ENCODE data around the gene NOP9.

The NOP9 gene

DNA sequence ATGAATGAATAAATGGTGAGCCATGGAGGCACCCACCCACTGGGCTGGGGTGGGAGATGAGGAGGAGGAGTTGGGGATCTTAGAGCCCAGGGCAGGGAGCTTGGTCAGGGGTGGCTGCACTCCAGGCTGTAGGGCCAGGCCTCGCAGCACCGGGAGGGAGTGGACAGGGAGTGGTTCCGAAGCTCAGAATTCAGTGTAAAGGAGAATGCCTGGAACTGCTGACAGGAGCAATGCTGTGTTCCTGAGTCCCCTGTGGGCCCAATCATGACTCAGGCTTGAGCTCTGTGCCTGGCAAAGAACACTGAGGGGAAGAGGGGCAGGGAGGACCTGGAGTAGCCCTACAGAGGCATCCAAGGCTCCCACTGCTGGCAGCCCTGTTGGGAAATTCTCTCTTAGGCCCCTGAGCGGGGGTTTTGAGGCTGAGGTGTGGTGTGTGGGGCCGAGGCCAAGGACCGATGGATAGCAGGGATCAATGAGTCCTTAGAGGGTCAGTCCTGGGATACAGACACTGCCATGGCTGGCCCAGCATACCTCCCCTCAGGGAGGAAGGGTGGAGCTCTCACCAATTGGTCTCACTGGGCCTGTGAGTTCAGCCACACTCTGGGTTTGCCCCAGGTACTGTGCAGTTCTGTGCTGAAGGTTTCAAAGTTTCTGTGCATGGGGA, 18.7 kb upstream of the NOP9 start:
- no peak for DNase-seq (ENCODE audit: low spot score)

DNA sequence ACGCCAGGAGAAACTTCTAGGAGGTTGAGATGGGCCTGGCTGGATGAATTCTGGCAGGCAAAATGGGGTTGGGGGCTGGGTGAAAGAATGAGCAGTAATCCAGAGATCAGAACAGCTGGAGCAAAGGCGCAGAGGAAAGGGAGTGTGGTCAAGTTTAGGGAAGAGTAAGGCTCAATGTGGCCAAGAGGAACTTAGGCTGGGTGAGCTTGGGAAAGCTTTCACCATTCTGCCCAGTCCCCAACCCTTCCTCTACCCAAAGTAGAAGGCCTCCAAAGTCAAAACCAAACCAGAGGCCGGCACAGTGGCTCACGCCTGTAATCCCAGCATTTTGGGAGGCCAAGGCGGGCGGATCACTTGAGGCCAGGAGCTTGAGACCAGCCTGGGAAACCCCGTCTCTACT, 18.0 kb upstream of the NOP9 start:
- no peak for DNase-seq (ENCODE audit: low spot score)

DNA sequence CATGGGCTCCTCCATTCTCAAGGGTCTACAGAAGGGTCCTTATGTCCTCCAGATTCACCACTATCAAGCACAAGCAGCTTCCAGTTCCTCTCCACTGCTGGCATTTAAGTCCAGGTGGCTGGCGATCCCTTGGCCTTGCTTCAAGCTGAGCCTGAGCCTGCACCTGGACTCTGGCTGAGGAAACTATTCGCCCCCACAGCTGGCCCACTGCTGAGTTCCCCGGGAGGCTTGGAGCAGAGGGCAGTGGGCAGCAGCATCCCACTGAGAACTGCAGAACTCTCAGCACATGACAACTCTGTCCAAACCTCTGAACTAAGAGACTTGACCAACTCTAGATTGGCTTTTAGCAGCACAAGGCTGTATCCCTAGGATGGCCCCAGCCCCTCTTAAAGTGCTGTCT, 16.9 kb upstream of the NOP9 start:
- no peak for DNase-seq (ENCODE audit: low spot score)

DNA sequence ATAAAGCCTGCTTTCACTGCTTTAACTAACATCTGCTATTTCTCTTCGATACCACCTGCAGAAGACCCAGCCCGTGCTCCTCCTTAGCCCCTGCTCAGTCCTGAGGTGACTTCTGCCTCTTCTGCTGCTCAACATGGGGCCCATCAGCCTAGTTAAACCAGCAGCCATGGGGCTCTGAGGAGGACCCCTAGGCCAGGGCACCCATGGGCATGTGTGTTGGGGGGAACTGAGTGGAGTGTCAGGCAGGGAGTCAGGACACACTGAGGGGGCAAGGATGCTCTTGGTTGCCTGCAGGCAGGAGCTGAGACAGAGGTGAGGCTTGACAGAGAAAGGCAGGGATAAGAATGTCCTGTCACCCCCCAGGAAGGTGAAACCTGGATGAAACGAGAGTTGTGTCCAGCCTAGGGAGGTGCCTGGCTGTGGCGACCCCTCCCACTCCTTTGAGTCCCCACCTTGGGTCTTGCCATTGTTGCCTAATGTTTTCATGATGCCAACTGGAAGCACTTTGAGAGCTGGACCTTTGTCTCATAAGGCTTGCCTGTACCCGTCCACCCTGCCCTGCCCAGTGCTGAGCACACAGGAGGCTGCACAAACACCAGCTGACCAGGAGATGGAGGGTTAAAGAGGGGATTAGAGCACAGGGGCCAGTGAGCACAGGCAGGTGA, 15.7 kb upstream of the NOP9 start:
- no peak for DNase-seq (ENCODE audit: low spot score)

DNA sequence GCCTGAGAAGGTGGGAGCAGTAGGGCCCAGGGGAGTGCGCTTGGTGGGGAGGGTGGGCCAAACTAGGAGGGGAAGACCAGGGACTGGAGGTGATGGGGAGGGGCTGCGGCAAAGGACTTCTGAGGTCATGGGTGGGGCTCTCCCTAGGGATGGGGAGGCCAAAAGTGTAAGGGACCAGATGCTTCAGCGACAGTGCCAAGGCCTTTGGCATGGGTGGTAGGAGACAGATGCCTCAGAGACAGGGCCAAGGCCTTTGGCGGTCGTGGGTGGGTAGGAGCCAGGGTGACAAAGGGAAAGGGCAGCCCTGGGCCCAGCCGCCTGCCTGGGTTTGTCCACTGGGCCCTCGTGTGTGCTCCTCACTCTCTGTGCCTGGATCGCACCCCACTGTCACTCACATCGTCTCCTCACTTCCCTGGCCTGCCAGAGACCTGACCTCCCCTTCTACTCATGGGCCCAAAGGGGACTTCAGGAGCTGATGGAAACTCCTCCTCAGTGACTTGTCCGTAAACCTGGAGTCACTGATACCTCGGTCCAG, 15.1 kb upstream of the NOP9 start:
- DNase-seq (ENCODE audit: low spot score): no peak

DNA sequence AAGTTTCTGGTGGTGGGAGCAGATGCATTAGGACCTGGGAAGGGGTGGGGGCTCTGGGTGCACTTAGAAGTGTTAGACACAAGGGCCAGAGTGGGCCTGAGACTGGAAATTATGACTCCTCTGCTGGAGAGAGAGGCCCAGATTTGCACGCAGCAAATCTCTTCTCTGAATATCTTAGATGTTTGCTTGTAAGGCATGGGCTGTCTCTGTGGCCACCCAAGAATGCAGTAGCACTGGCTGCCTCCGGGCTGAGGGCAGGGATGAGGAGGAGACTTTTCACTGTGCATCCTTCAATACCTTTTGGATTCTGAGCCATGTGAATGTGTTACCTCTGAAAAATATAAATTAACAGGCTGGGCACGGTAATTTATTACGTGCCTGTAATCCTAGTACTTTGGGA, 14.3 kb upstream of the NOP9 start:
- DNase-seq (ENCODE audit: low spot score): no peak

DNA sequence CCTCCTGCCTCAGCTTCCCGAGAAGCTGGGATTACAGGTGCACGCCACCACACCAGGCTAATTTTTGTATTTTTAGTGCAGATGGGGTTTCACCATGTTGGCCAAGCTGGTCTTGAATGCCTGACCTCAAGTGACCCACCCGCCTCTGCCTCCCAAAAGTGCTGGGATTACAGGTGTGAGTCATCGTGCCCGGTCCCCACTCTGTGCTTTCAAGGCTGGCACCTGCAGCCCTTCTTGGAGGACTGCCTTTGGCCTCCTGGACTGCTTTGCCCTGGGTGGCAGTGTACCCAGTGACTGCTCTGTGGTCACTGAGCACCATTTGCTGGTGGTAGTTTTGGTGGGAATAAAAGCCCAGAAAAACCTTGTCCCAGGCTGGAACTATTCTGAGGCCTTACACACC, 12.7 kb upstream of the NOP9 start:
- DNase-seq (ENCODE audit: low spot score): no peak

DNA sequence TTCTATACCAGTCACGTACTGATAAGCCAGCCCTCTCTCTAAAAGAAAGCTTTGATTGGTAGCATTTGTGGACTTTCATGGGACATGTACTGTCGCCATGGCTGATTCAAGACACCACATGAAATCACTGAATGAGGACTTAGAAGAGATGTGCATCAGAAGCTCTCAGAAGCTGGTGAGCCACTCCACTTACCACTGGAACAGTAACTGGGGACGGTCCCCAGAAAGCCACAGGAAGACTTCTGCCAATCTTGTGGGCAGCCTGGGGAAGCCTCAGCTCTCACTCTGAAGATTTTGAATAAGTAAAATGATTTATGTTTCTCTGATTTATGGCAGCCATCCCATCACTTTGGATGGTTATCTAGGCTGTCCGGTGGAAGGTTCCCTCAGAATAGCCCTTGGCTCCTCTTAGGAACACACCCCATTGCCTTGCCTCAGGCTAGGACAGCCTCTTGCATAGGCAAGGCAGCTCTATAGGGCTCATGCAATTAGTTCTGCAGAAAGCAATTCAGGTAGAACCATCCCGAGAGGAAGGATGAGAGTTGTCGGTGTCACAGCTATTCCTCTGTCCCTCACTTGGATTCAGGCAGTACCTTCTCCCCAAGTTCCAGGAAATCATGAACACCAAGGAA, 9.9 kb upstream of the NOP9 start:
- DNase-seq (ENCODE audit: low spot score): peak; percentile 79

DNA sequence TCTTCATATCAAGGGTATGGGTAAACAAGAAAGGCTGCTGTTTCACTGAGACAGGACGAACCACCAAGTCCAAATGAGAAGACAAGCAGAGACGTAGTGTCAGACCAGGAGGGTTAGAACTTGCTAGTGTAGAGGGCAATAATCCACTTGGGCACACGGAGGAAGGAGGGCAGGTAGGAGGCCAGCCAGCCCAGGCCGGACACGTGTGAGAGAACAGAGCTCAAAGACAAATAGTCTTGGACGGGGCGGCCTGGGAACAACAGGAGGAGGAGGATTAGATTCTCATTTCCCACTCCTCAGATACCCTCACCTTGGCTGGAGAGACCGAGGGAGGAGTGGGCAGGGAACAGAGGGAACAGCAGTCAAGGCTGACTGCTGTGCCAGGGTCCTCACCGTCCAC, 8.9 kb upstream of the NOP9 start:
- no peak for DNase-seq (ENCODE audit: low spot score)

DNA sequence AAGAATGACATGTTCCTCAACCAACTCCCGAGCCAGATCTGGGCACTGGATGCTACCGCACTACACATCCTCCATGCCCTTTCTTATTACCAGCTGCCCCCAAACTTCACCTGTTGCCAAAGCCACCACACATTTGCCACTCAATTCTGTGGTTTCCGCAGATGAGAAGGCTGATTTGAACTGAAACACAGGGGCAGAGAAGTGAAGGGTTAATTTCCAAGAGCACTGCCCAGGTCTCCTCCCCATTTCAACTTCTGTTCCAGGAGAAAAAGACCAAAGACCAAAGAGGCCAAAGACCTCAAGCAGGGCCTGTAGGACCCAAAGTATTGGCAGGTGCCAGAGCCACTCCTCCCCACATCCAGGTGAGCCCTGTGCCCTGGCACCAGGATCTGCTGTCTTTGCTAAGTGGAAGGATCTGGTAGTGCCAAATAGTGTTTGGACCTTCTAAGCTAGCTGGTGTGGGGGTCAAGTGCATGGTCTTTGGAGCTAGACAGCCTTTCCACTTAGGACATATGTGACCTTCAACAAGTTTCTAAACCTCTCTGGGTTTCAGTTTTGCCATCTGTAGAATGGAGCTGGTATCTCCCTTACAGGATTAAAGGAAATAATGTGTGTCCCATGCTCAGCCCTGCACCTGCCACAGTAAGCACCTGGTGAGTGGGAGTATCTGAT, 8.1 kb upstream of the NOP9 start:
- no peak for DNase-seq (ENCODE audit: low spot score)

DNA sequence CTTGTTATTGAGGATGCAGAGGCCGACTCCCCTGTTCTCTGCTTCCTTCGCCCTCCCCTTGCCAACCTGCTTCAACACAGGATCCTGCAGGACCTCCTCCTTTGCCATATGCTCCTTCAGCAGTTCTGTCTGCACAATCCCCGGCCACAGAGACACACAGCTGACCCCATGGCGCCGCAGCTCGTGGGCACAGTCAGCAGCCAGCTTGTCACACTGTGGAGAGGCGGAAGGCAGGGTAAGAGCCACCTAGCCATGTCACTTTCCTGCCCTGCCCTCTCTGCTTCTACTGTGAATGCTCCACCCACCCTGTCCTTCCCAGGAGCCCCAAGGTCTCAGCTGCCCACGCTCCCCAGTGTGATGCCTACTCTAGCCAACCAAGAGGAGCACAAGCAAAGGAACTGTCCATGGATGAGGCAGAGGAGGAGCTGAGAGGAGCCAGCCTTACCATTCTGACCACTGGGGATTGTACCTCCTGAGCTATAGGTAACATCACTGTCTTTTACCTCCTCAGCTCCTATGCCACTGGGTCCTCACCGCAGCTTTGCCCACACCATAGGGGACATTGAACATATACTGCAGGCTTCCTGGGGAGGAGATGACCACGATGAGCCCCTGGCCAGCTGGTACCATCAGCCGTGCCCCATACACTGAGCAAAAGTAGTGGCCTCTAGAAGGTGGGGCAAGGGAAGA, 7.4 kb upstream of the NOP9 start:
- DNase-seq (ENCODE audit: low spot score): no peak

DNA sequence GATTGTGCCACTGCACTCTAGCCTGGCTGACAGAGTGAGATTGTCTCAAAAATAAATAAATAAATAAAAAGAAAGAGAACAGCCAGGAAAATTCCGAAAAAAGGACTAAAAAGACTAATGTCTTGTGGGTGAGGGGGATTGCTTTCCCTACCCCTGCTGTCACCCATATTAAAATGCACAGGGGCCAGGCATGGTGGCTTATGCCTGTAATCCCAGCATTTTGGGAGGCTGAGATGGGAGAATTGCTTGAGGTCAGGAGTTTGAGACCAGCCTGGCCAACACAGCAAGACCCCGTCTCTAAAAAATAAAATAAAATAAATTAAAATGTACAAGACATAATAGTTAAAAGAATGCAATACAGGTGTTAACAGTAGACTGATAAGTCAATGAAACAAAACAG, 6.1 kb upstream of the NOP9 start:
- DNase-seq (ENCODE audit: low spot score): no peak

DNA sequence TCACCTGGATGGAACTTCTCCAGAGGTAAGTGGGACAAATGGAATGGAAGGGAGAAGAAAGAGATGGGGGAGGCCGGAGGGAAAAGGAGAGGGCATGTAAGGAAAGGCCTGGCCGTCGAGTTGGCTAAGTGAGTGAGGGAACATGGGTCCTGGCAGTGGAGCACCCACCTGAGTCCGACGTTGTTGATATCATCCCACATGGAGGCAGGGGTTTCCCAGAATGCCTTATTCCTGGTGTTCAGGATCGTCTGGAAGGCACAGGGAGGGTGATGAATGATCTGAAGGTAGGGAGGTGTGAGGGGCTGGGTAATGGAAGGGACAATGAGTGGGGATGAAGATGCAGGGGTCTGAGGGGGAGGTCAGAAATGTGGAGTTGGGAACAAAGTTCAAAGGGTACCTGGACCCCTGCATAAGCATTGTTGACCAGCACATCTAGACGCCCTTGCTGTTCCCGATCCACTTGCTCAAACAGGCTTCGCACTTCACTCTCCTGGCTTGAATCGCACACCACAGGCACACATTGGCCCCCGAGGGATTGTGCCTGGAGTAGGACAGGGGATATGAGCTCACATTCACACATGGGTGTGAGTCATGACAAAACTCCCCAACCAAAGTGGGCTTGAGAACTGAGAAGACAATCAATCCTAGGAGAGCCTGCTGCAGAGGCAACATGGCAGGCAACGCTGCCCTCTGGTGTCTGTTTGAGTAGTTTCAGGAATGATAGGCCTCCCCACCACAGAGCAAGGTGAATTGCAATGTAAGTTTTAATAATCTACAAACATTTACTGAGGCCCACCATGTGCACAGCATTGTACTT, 3.1 kb upstream of the NOP9 start:
- DNase-seq (ENCODE audit: low spot score): peak; percentile 85

DNA sequence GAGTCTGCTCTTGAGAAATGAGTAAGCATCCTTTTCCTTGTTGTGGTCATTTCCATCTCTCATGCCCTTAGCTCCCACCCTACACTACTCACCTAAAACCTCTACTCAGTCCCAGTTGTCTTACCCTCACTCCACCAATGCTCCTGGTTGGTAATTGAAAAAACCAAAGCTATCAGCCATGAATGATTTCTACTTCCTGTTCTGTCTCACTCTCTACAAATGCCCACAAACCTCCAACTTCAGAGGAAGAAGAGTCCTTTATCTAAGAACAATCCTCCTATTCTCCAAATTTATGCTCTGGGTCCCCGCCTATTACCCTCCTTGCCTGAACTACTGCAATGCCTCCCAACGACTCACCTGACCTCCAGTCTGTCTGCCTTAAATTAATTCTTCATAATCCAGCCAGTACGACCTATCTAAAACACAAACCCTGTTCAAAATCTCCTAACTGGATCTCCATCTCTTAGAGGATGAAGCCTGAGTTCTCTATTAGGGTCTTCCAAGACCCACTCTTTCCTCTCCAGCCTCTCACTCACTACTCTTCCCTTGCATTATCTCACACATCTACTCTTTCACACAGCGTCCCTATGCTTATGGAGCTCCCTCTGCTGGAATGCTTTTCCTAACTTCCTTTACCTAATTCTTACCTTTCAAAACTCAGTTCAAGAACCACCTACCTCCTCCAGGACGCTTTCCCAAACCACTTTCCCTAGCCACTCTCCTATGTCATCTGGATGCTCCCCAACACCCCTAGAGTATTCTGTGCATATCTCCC, 2.3 kb upstream of the NOP9 start:
- DNase-seq (ENCODE audit: low spot score): no peak

DNA sequence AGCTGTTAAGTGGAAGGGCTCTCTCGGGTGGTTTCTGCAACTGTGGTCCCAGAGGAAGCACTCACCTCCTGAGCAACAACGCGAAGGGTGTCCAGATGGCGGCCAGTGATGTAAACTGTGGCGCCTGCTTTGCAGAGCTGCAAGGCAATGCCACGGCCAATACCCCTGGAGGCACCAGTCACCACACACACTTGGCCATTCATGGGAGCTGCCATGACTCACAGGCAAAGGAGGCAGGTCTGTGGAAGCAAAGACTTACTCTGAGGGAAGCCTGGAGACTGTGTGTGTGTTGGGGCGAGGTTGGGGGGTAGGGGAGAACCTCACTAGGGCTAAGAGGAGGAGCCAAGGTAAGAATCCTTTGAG, 777 bp upstream of the NOP9 start:
- no peak for DNase-seq (ENCODE audit: low spot score)

DNA sequence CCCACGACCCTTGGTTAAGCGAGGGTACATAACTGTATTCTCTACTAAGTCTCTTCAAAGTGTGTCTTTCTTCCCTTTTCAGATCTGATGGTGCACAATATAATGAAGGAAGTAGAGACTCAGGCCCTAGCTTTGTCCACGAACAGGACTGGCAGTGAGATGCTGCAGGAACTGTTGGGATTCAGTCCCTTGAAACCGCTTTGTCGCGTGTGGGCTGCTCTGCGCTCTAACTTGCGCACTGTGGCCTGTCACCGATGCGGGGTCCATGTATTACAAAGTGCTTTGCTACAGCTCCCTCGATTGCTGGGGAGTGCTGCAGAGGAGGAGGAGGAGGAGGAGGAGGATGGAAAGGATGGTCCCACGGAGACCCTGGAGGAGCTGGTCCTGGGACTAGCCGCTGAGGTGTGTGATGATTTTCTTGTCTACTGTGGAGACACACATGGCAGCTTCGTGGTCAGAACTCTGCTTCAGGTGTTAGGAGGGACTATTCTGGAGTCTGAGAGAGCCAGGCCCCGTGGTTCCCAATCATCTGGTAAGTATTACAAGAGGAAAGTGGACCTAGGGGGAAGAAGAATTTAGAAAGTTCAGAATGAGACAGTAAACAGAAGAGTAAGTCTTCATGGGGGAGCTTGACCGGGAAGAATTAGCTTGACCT, 803 bp downstream of the NOP9 start:
- no peak for DNase-seq (ENCODE audit: low spot score)

DNA sequence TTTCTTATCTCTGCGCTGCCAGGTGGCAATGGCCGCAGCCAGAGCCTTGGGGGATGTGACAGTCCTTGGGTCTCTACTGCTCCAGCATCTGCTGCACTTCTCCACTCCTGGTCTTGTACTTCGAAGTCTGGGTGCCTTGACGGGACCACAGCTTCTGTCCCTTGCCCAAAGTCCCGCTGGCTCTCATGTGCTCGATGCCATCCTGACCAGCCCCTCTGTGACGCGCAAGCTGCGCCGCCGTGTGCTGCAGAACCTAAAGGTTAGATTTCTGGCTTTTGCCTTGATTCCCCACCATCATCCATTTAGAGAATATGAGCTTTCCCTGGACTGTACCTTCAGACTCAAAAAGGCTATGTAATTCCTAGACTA, 4.4 kb downstream of the NOP9 start:
- DNase-seq (ENCODE audit: low spot score): no peak

DNA sequence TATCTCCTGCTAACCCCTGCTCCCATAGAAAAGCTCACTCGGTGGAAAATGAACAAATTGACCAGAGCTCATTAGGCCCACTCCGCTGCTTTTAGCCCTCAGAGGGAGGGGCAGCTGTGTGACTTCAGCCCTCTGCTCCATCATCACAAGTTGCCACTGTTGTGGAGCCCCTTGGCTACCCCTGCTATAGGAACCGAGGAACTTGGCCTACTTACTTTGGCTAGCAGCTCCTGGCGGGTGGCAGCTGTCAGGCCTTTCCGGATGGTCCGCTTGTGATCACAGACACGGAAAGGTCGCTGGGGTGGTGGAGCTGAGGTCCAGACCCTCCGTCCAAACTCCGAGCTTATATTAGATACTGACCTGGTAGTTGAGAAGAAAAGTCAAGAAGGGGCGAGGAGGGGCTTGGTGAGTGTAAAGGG, 7.5 kb downstream of the NOP9 start:
- DNase-seq (ENCODE audit: low spot score): no peak

DNA sequence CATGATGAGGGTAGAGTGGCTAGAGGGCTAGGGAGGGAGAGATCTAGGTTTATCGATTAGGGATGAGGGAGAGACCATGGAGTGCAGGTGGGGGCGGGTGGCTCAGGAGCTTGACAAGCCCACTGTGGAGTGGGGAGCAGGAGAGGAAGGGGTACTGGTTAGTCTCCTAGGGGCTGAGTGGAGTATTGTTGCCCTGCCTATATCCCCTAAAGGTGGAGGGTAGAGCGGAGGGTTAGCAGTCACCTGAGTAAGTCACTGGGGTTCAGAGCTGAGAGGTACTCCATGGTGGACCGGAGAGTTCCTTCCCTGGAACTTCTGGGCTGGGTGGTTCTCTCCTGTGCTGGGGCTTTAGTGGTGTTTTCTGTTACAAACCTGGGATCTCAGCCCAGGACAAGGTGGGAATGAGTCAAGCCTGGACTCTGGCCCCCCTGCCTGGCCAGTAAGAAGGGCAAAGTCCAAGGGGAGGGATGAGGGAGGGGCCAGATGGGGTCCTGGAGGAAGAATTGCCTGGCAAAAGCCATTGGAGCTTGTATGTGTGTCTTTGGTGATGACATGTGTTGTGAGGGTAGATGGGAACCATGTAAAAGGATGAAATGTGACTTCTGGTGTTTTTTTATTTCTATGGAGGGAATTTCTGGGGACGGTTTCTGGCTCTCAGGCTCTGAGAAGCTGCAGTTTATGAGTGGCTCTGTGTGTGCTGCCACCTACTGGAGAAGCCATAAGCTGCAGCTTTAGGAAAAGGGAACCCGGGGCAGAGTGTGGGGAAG, 8.1 kb downstream of the NOP9 start, which contains the start of gene CIDEB:
CIDEB (minus strand) TSS at position 403 of the 767 bp plus-strand sequence; CDS start at position 284, 119 bp downstream.
- peak; percentile 65 for DNase-seq (ENCODE audit: low spot score)

Measured in activated CD4-positive, alpha-beta T cell treated with anti-CD3 and anti-CD28 coated beads, Interleukin-2, Interleukin-4, amounts not matched to agents 100 ng/mL and 50 ng/mL, durations not matched to agents 16 hours and 8 hours (primary cell).